ENCODE results near the gene SPATA21.

GRCh38 chr1:16385659-16386453 lies 51.4 kb downstream of the SPATA21 start:
- TF ChIP-seq CTCF (IDR thresholded peaks at IDR 0.05; ENCODE audit: insufficient read depth, low read length, poor library complexity, severe bottlenecking) (no peak), EZH2phosphoT487 (conservative IDR thresholded peaks at IDR 0.05; ENCODE audit: low read length) (no peak)
